ENCODE results near the gene ZNF451.

DNA sequence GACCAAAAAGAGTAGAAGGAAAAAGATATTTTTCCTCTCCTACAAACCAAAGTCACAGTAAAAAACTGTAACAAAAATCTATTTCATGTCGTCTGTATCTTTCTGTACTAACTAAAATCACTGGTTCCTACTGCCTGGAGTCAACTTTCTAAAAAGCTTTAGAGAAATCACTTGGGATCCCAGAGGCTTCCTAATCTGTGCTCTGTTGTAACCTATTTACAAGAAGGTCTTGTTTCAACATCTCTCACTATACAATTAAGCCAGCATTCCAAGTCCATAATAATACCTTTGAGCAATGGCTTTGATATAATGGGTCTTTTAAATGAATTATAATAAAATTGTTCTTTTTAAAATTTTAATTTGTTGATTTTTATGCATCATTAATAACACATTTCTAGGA lies 111.7 kb downstream of the ZNF451 start:
- no peak for TF ChIP-seq EZH2 (IDR thresholded peaks at IDR 0.05; ENCODE audit: low read depth)
- TF ChIP-seq, protein P1, sequence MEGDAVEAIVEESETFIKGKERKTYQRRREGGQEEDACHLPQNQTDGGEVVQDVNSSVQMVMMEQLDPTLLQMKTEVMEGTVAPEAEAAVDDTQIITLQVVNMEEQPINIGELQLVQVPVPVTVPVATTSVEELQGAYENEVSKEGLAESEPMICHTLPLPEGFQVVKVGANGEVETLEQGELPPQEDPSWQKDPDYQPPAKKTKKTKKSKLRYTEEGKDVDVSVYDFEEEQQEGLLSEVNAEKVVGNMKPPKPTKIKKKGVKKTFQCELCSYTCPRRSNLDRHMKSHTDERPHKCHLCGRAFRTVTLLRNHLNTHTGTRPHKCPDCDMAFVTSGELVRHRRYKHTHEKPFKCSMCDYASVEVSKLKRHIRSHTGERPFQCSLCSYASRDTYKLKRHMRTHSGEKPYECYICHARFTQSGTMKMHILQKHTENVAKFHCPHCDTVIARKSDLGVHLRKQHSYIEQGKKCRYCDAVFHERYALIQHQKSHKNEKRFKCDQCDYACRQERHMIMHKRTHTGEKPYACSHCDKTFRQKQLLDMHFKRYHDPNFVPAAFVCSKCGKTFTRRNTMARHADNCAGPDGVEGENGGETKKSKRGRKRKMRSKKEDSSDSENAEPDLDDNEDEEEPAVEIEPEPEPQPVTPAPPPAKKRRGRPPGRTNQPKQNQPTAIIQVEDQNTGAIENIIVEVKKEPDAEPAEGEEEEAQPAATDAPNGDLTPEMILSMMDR (conservative IDR thresholded peaks at IDR 0.05), result no peak
